ENCODE data around the gene EMILIN3. TPM values are rescaled to one million over a fixed set of nuclear protein-coding genes. Genes with fewer than 3 reads are reported as not detected.

The EMILIN3 gene
- total and polyA plus RNA-seq, 2 of the 8 experiments (the other 6 are each of a cell fraction or from before 2014, with no cell fraction given): 3.8 to 5.2 TPM

- no peak overlapping the region for H3K14ac ChIP-seq (ENCODE audit: insufficient read length)
- no peak overlapping the region for H2BK5ac ChIP-seq (ENCODE audit: low read depth, low read length)
- no peak overlapping the region for H4K8ac ChIP-seq (ENCODE audit: extremely low read depth, insufficient read depth, low read length)
- H4K5ac ChIP-seq (ENCODE audit: insufficient read length, low read depth, low read length): no peak overlapping the region
- H3K36me3 ChIP-seq (ENCODE audit: control insufficient read depth in 2 of 4, insufficient read depth in 4 of 4, low read length in 3 of 4): no peaks in the 10 kb centered on the region
- no peak overlapping the region for H2BK120ac ChIP-seq (replicated peaks; ENCODE audit: low read depth, low read length)
- no peak overlapping the region for H3K4me2 ChIP-seq (ENCODE audit: insufficient read depth in 1 of 2, low read depth in 2 of 2, low read length in 2 of 2)
- H2BK20ac ChIP-seq (ENCODE audit: low read length): no peak overlapping the region
- no peaks in the 10 kb centered on the region for H3K79me2 ChIP-seq (ENCODE audit: control insufficient read depth in 1 of 2, insufficient read depth in 2 of 2, low read length in 2 of 2)
- no peak overlapping the region for H2BK12ac ChIP-seq (ENCODE audit: low read depth, low read length)
- H3K23me2 ChIP-seq (ENCODE audit: low read depth, low read length): no peaks in the 10 kb centered on the region
- no peak overlapping the region for H4K91ac ChIP-seq (replicated peaks; ENCODE audit: insufficient read length, low read length)
- H3K27ac ChIP-seq (ENCODE audit: low read depth, low read length): no peak overlapping the region
- peaks cover 0 to 7% (median 2%) of the 10 kb centered on the region in 4 experiments; a peak in 1 of 7 replicates for H3K27me3 ChIP-seq (replicated peaks in 1 of 4; ENCODE audit: control insufficient read depth in 3 of 4, extremely low read depth in 1 of 4, insufficient read depth in 3 of 4, low read length in 3 of 4)
- FAIRE-seq (no peak), DNase-seq (ENCODE audit: low read depth in 1 of 2, low spot score in 2 of 2) (no peak)
- no peak overlapping the region for H3K4ac ChIP-seq (replicated peaks; ENCODE audit: insufficient read length, low read depth, low read length)
- H3K9me3 ChIP-seq (ENCODE audit: insufficient read depth in 2 of 2, low read depth in 1 of 2, low read length in 1 of 2): no peaks in the 10 kb centered on the region
- no peaks in the 10 kb centered on the region for H4K20me1 ChIP-seq (replicated peaks in 1 of 2; ENCODE audit: control insufficient read depth in 1 of 2, insufficient read depth in 2 of 2, low read length in 2 of 2)
- H3K18ac ChIP-seq (ENCODE audit: extremely low read depth, low read length): no peak overlapping the region
- ChIA-PET POLR2A (ENCODE audit: partially characterized antibody) (interaction anchor here (1.1 kb wide), 1 partner anchor 157 kb away, joined by 3 read pairs; no protein-coding TSS in a partner anchor), CTCF (ENCODE audit: partially characterized antibody) (interaction anchor here (1.0 to 6.0 kb wide), 7 partner anchors 15 to 179 kb away, joined by 4 to 112 read pairs (median 35); no protein-coding TSS in a partner anchor)
- H3K23ac ChIP-seq (ENCODE audit: insufficient read length): no peak overlapping the region
- H2AK5ac ChIP-seq (ENCODE audit: low read depth, low read length): no peak overlapping the region
- H2BK15ac ChIP-seq (ENCODE audit: low read length): no peak overlapping the region
- H3K4me3 ChIP-seq (ENCODE audit: extremely low read depth in 1 of 4, insufficient read depth in 2 of 4, low read depth in 3 of 4, low read length in 4 of 4): no peak overlapping the region
- no peaks in the 10 kb centered on the region for H3K79me1 ChIP-seq (ENCODE audit: low read depth, low read length)
- H2AFZ ChIP-seq (ENCODE audit: low read length): no peak overlapping the region
- H3K9ac ChIP-seq (replicated peaks in 1 of 4; ENCODE audit: extremely low read depth in 1 of 4, low read depth in 3 of 4, low read length in 3 of 4): no peak overlapping the region
- WGBS, 2 experiments (ENCODE audit: extremely low coverage in 1 of 2, insufficient coverage in 1 of 2, insufficient read length in 1 of 2, insufficient replicate concordance in 2 of 2, low coverage in 1 of 2, low lambda C conversion rate in 2 of 2, missing lambda C conversion rate in 1 of 2): 87% methylated on average over 4 of the region's 4 CpGs; no CpG with 5 or more reads in 1 of the 2 experiments
- peaks cover 3 to 13% (median 6%) of the 10 kb centered on the region in 4 experiments; a peak in 5 of 7 replicates for H3K4me1 ChIP-seq (replicated peaks in 1 of 4; ENCODE audit: control insufficient read depth in 3 of 4, insufficient read depth in 4 of 4, low read length in 3 of 4)
- H3K56ac ChIP-seq (replicated peaks; ENCODE audit: insufficient read length, low read depth, low read length): no peak overlapping the region
- TF ChIP-seq, protein P1, sequence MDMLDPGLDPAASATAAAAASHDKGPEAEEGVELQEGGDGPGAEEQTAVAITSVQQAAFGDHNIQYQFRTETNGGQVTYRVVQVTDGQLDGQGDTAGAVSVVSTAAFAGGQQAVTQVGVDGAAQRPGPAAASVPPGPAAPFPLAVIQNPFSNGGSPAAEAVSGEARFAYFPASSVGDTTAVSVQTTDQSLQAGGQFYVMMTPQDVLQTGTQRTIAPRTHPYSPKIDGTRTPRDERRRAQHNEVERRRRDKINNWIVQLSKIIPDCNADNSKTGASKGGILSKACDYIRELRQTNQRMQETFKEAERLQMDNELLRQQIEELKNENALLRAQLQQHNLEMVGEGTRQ (IDR thresholded peaks at IDR 0.05; ENCODE audit: low read length): no peak
- TF ChIP-seq JUND (IDR thresholded peaks at IDR 0.05; ENCODE audit: low read length): no peak
- TF ChIP-seq JUN (IDR thresholded peaks at IDR 0.05; ENCODE audit: low read depth, low read length): no peak
- no peak for TF ChIP-seq BRCA1 (IDR thresholded peaks at IDR 0.05; ENCODE audit: low read depth, low read length)
- TF ChIP-seq TAF1 (IDR thresholded peaks at IDR 0.05; ENCODE audit: low read depth, low read length): no peak
- TF ChIP-seq ASH2L (IDR thresholded peaks at IDR 0.05; ENCODE audit: low read length): no peak
- no peak for TF ChIP-seq CTCF (IDR thresholded peaks at IDR 0.05; ENCODE audit: control extremely low read depth in 1 of 3, insufficient read depth in 1 of 3, low read depth in 1 of 3, low read length in 3 of 3)
- TF ChIP-seq SUZ12 (IDR thresholded peaks at IDR 0.05; ENCODE audit: low read length): no peak
- TF ChIP-seq CREB1 (IDR thresholded peaks at IDR 0.05): no peak
Observed at GRCh38 chr20:41336711-41337492, 29.7 kb downstream of the EMILIN3 start.

Data from H1 (cell line).